HepG2 (cell line): ENCODE results near the gene FKBP5. TPM values are rescaled to one million over a fixed set of nuclear protein-coding genes. Genes with fewer than 3 reads are reported as not detected.

Experiments used
- ARHGAP35 ChIP-seq: sonication (generic); formaldehyde crosslinking; IDR thresholded peaks from 2 replicates; pipeline ENCODE4 v1.9.0; 2022; ENCODE audit warnings: mild to moderate bottlenecking, inconsistent platforms, moderate library complexity, missing genetic modification reagents, borderline replicate concordance
- BCL6 ChIP-seq: IDR thresholded peaks from 2 replicates; pipeline ENCODE4 v1.6.1; 2016; ENCODE audit warnings: missing genetic modification reagents, missing compliant biosample characterization
- EEA1 ChIP-seq: sonication (generic); formaldehyde crosslinking; IDR thresholded peaks from 2 replicates; pipeline ENCODE4 v1.5.1; 2020; ENCODE audit warnings: mild to moderate bottlenecking, missing genetic modification reagents, borderline replicate concordance
- EED ChIP-seq: sonication (generic); formaldehyde crosslinking; IDR thresholded peaks from 2 replicates; pipeline ENCODE4 v1.5.0; 2020; ENCODE audit warnings: mild to moderate bottlenecking, missing genetic modification reagents
- KLF9 ChIP-seq: IDR thresholded peaks from 2 replicates; pipeline ENCODE4 v1.6.1; 2016; ENCODE audit warnings: low read depth
- NFKB2 ChIP-seq: sonication (generic); formaldehyde crosslinking; IDR thresholded peaks from 2 replicates; pipeline ENCODE4 v1.4.0; 2020; ENCODE audit warnings: missing genetic modification reagents, borderline replicate concordance
- ZFY ChIP-seq: sonication (generic); formaldehyde crosslinking; IDR thresholded peaks from 2 replicates; pipeline ENCODE4 v1.4.0; 2020; ENCODE audit warnings: missing genetic modification reagents
- ZNF180 ChIP-seq: sonication (generic); formaldehyde crosslinking; IDR thresholded peaks from 2 replicates; pipeline ENCODE4 v1.4.0; 2020; ENCODE audit warnings: low read depth, missing genetic modification reagents, borderline replicate concordance
- ZNF552 ChIP-seq: sonication (generic); formaldehyde crosslinking; IDR thresholded peaks from 2 replicates; pipeline ENCODE4 v1.9.0; 2022; ENCODE audit warnings: missing genetic modification reagents, mild to moderate bottlenecking, borderline replicate concordance
- ZNF766 ChIP-seq: sonication (generic); formaldehyde crosslinking; IDR thresholded peaks from 2 replicates; pipeline ENCODE4 v1.5.0; 2020; ENCODE audit warnings: missing genetic modification reagents, borderline replicate concordance
- polyA plus RNA-seq, 8 experiments: library from polyadenylated mRNA; depleted of rRNA in 3 of 8; stranded (reverse) in 7 of 8; unstranded in 1 of 8; fragments of >200 nt; fragmentation: Illumina TruSeq in 4 of 8; extraction: Trizol in 4 of 8; gene quantifications; 2 replicates each; pipeline versions ENCODE4 v1.2.1 to v1.2.3, GENCODE V29; 2011 to 2016; ENCODE audit warnings: low read depth in 4 of 8, missing spikeins in 1 of 8, mixed read lengths in 1 of 8; ENCODE audit not compliant: insufficient read depth in 1 of 8
- total RNA-seq, 5 experiments: library from RNA; depleted of rRNA; stranded (reverse); fragments of >200 nt; fragmentation: Illumina TruSeq; extraction: Trizol; gene quantifications; 2 replicates each; pipeline ENCODE4 v1.2.3, GENCODE V29; 2016; ENCODE audit warnings: low read depth in 1 of 5
- TF ChIP-seq, protein P1 (sequence below): sonication (generic); formaldehyde crosslinking; IDR thresholded peaks from one replicate; pipeline ENCODE4 v1.5.1; 2020; ENCODE audit warnings: mild to moderate bottlenecking, missing genetic modification reagents; ENCODE audit errors: not compliant biosample characterization
- TF ChIP-seq, protein P2 (sequence below): sonication (generic); formaldehyde crosslinking; IDR thresholded peaks from 2 replicates; pipeline ENCODE4 v1.4.0; 2020; ENCODE audit warnings: missing genetic modification reagents
- TF ChIP-seq, protein P3 (sequence below): IDR thresholded peaks from 2 replicates; pipeline ENCODE4 v1.6.1; 2016
- TF ChIP-seq, protein P4 (sequence below): sonication (generic); formaldehyde crosslinking; IDR thresholded peaks from 2 replicates; pipeline ENCODE4 v1.9.0; 2022; ENCODE audit warnings: missing genetic modification reagents, mild to moderate bottlenecking, borderline replicate concordance
- TF ChIP-seq, protein P5 (sequence below): sonication (generic); formaldehyde crosslinking; IDR thresholded peaks from 2 replicates; pipeline ENCODE4 v1.8.1; 2022; ENCODE audit warnings: mild to moderate bottlenecking, missing genetic modification reagents

Gene FKBP5
- total and polyA plus RNA-seq, 2 of the 13 experiments (the other 11 are each of a cell fraction or from before 2014, with no cell fraction given) = 8.0 to 17.4 TPM

GRCh38 chr6:35727935-35728682, 39.4 kb upstream of the FKBP5 start (continued):
- TF ChIP-seq, protein P1, sequence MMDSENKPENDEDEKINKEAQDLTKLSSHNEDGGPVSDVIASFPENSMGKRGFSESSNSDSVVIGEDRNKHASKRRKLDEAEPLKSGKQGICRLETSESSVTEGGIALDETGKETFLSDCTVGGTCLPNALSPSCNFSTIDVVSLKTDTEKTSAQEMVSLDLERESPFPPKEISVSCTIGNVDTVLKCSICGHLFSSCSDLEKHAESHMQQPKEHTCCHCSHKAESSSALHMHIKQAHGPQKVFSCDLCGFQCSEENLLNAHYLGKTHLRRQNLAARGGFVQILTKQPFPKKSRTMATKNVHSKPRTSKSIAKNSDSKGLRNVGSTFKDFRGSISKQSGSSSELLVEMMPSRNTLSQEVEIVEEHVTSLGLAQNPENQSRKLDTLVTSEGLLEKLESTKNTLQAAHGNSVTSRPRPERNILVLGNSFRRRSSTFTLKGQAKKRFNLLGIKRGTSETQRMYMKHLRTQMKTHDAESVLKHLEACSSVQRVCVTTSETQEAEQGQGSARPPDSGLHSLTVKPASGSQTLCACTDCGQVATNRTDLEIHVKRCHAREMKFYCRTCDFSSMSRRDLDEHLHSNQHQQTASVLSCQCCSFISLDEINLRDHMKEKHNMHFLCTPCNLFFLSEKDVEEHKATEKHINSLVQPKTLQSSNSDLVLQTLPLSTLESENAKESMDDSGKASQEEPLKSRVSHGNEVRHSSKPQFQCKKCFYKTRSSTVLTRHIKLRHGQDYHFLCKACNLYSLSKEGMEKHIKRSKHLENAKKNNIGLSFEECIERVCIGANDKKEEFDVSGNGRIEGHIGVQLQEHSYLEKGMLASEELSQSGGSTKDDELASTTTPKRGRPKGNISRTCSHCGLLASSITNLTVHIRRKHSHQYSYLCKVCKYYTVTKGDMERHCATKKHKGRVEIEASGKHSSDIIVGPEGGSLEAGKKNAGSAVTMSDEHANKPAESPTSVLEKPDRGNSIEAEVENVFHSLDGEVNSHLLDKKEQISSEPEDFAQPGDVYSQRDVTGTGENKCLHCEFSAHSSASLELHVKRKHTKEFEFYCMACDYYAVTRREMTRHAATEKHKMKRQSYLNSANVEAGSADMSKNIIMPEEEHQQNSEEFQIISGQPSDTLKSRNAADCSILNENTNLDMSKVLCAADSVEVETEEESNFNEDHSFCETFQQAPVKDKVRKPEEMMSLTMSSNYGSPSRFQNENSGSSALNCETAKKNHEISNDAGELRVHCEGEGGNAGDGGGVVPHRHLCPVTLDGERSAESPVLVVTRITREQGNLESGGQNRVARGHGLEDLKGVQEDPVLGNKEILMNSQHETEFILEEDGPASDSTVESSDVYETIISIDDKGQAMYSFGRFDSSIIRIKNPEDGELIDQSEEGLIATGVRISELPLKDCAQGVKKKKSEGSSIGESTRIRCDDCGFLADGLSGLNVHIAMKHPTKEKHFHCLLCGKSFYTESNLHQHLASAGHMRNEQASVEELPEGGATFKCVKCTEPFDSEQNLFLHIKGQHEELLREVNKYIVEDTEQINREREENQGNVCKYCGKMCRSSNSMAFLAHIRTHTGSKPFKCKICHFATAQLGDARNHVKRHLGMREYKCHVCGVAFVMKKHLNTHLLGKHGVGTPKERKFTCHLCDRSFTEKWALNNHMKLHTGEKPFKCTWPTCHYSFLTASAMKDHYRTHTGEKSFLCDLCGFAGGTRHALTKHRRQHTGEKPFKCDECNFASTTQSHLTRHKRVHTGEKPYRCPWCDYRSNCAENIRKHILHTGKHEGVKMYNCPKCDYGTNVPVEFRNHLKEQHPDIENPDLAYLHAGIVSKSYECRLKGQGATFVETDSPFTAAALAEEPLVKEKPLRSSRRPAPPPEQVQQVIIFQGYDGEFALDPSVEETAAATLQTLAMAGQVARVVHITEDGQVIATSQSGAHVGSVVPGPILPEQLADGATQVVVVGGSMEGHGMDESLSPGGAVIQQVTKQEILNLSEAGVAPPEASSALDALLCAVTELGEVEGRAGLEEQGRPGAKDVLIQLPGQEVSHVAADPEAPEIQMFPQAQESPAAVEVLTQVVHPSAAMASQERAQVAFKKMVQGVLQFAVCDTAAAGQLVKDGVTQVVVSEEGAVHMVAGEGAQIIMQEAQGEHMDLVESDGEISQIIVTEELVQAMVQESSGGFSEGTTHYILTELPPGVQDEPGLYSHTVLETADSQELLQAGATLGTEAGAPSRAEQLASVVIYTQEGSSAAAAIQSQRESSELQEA (CRISPR knock-in tag) = no peak
- TF ChIP-seq, protein P2, sequence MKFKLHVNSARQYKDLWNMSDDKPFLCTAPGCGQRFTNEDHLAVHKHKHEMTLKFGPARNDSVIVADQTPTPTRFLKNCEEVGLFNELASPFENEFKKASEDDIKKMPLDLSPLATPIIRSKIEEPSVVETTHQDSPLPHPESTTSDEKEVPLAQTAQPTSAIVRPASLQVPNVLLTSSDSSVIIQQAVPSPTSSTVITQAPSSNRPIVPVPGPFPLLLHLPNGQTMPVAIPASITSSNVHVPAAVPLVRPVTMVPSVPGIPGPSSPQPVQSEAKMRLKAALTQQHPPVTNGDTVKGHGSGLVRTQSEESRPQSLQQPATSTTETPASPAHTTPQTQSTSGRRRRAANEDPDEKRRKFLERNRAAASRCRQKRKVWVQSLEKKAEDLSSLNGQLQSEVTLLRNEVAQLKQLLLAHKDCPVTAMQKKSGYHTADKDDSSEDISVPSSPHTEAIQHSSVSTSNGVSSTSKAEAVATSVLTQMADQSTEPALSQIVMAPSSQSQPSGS (CRISPR knock-in tag) = 0 out of 2 replicates have a peak, but pooled peaks have one; percentile 18
- peak; percentile 50 for TF ChIP-seq NFKB2
- peak; percentile 21 for TF ChIP-seq ARHGAP35 (CRISPR knock-in tag)
- peak; percentile 84; the same call in 1 of the 2 replicates for TF ChIP-seq EEA1 (CRISPR knock-in tag)
- TF ChIP-seq KLF9 (CRISPR knock-in tag) = 0 out of 2 replicates have a peak, but pooled peaks have one; percentile 23
- peak; percentile 14; the same call in 1 of the 2 replicates for TF ChIP-seq BCL6 (CRISPR knock-in tag)
- TF ChIP-seq ZNF552 (CRISPR knock-in tag) = no peak
- TF ChIP-seq, protein P3, sequence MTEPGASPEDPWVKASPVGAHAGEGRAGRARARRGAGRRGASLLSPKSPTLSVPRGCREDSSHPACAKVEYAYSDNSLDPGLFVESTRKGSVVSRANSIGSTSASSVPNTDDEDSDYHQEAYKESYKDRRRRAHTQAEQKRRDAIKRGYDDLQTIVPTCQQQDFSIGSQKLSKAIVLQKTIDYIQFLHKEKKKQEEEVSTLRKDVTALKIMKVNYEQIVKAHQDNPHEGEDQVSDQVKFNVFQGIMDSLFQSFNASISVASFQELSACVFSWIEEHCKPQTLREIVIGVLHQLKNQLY (CRISPR knock-in tag) = no peak
- TF ChIP-seq, protein P4, sequence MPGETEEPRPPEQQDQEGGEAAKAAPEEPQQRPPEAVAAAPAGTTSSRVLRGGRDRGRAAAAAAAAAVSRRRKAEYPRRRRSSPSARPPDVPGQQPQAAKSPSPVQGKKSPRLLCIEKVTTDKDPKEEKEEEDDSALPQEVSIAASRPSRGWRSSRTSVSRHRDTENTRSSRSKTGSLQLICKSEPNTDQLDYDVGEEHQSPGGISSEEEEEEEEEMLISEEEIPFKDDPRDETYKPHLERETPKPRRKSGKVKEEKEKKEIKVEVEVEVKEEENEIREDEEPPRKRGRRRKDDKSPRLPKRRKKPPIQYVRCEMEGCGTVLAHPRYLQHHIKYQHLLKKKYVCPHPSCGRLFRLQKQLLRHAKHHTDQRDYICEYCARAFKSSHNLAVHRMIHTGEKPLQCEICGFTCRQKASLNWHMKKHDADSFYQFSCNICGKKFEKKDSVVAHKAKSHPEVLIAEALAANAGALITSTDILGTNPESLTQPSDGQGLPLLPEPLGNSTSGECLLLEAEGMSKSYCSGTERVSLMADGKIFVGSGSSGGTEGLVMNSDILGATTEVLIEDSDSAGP (CRISPR knock-in tag) = peak; percentile 87; the same call in 1 of the 2 replicates
- peak; percentile 60 for TF ChIP-seq ZFY (CRISPR knock-in tag)
- TF ChIP-seq EED (CRISPR knock-in tag) = no peak
- TF ChIP-seq ZNF180 (CRISPR knock-in tag) = 0 out of 2 replicates have a peak, but pooled peaks have one; percentile 72
- TF ChIP-seq ZNF766 (CRISPR knock-in tag) = peak; percentile 58; the same call in 1 of the 2 replicates
- TF ChIP-seq, protein P5, sequence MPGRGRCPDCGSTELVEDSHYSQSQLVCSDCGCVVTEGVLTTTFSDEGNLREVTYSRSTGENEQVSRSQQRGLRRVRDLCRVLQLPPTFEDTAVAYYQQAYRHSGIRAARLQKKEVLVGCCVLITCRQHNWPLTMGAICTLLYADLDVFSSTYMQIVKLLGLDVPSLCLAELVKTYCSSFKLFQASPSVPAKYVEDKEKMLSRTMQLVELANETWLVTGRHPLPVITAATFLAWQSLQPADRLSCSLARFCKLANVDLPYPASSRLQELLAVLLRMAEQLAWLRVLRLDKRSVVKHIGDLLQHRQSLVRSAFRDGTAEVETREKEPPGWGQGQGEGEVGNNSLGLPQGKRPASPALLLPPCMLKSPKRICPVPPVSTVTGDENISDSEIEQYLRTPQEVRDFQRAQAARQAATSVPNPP = no peak; the same call in 1 of the 2 replicates
